Activated CD4-positive, alpha-beta memory T cell treated with anti-CD3 and anti-CD28 coated beads, Interleukin-2, amount 10 ng/mL, durations not matched to agents 7 days and 5 days (primary cell): ENCODE measurements around the gene EVX2. TPM values are rescaled to one million over a fixed set of nuclear protein-coding genes. Genes with fewer than 3 reads are reported as not detected.
A peak's percentile ranks its signal among the peaks of the same experiment; 100 is the strongest.

ENCODE experiments used
- CTCF ChIA-PET: fragments of 350-600 bp; sonication (Branson Sonifier 250); formaldehyde crosslinking; loops from one replicate; lab custom pipeline; 2021; ENCODE audit warnings: antibody characterized with exemption, inconsistent platforms; lab: Charles Lee
- POLR2A ChIA-PET: fragments of 350-600 bp; sonication (Branson Sonifier 250); formaldehyde crosslinking; loops from one replicate; lab custom pipeline; 2021; ENCODE audit warnings: antibody characterized with exemption; lab: Charles Lee
- DNase-seq: peaks from one replicate; pipeline ENCODE4 v3.0.0-alpha.2; 2020
- H3K27ac Mint-ChIP-seq: one replicate; pipeline ENCODE4 v1.8.0; 2021; ENCODE audit warnings: mild to moderate bottlenecking, mixed read lengths
- H3K27me3 Mint-ChIP-seq: one replicate; pipeline ENCODE4 v1.8.0; 2021; ENCODE audit warnings: mixed read lengths
- H3K36me3 Mint-ChIP-seq: one replicate; pipeline ENCODE4 v1.8.0; 2021; ENCODE audit warnings: low read depth, mixed read lengths
- H3K4me1 Mint-ChIP-seq: one replicate; pipeline ENCODE4 v1.8.0; 2021; ENCODE audit warnings: mixed read lengths
- H3K4me3 Mint-ChIP-seq: one replicate; pipeline ENCODE4 v1.8.0; 2021; ENCODE audit warnings: mild to moderate bottlenecking, mixed read lengths
- H3K9me3 Mint-ChIP-seq: one replicate; pipeline ENCODE4 v1.8.0; 2021; ENCODE audit warnings: mixed read lengths
- total RNA-seq, 2 experiments: library from RNA; stranded (reverse); gene quantifications; one replicate each; pipeline ENCODE4 v1.2.3, GENCODE V29; 2021

EVX2 gene
- total RNA-seq, 2 experiments from 2014 or later, result not detected

- DNase-seq, result no peak
- POLR2A ChIA-PET, result no interaction called here
- Mint-ChIP-seq H3K36me3 (peaks cover 5% of the 10 kb centered on the region), H3K4me3 (no peak overlapping the region), H3K27me3 (peaks cover 91% of the 10 kb centered on the region), H3K27ac (no peak overlapping the region), H3K4me1 (peaks cover 11% of the 10 kb centered on the region), H3K9me3 (no peaks in the 10 kb centered on the region)
- CTCF ChIA-PET, result interaction anchor here (0.9 to 1.4 kb wide), 4 partner anchors 8 to 851 kb away, joined by 3 to 4 read pairs (median 4); no protein-coding TSS in a partner anchor
Measured at GRCh38 chr2:176102309-176102866, 18.6 kb upstream of the EVX2 start.

DNA sequence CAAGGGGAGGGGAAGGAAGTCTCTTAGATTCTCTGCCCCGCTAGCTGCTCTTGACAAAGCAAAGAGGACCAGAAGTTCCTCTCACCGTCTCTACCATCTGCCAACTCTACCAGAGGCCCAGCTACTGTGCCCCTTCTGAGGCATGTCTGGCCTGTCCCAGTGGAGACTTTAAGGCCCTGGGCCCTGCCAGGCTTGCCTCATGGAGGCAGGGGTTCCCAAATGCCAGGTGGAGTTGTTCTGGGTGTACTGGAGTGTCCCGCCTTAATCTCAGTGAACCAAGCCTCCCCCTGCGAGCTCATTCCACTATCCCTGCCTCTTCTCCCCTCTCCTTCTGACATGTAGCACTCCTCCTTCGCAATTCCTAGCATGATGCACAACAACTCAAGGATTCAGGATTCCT is 18.1 kb upstream of the EVX2 start:
- H3K27ac Mint-ChIP-seq, result no peak overlapping the region
- ChIA-PET POLR2A (no interaction called here), CTCF (interaction anchor here (1.0 kb wide), 1 partner anchor 38 kb away, joined by 3 read pairs; no protein-coding TSS in a partner anchor)
- H3K9me3 Mint-ChIP-seq, result no peaks in the 10 kb centered on the region
- peaks cover 5% of the 10 kb centered on the region for H3K36me3 Mint-ChIP-seq
- peaks cover 92% of the 10 kb centered on the region for H3K27me3 Mint-ChIP-seq
- H3K4me3 Mint-ChIP-seq, result no peak overlapping the region
- DNase-seq, result no peak
- peaks cover 14% of the 10 kb centered on the region for H3K4me1 Mint-ChIP-seq

DNA sequence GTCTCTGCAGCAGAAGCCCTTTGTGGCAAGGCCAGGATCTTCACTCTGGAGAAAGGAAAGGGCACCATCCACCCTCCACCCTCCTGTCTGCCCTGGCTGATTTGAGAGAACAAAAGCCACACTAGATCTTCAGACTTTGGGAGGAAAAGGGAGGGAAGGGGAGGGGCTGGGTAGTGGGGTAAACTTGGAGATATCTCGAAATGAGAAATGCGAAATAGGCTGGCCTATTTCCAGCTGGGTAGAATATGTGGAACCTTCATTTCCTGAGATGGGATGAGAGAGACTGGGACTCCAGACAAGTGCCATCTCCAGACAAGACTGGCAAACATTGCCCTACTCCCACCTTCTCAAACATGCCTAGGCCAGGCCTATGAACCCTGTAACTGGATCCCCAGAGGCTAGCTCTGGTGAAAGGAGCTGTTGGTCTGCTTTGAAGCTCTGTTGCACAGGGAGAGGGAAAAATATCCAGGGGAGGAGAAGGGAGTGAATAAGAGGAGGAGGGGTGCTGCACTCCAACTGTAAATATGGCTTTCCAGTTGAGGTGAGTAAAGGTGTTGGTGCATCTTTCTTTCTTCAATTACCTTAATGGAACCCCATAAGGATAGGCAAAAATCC is 17.6 kb upstream of the EVX2 start:
- Mint-ChIP-seq H3K27ac (no peak overlapping the region), H3K4me1 (peaks cover 18% of the 10 kb centered on the region), H3K4me3 (no peak overlapping the region), H3K27me3 (peaks cover 95% of the 10 kb centered on the region), H3K9me3 (no peaks in the 10 kb centered on the region), H3K36me3 (peaks cover 3% of the 10 kb centered on the region)
- no peak for DNase-seq
- POLR2A ChIA-PET, result no interaction called here
- CTCF ChIA-PET, result no interaction called here

DNA sequence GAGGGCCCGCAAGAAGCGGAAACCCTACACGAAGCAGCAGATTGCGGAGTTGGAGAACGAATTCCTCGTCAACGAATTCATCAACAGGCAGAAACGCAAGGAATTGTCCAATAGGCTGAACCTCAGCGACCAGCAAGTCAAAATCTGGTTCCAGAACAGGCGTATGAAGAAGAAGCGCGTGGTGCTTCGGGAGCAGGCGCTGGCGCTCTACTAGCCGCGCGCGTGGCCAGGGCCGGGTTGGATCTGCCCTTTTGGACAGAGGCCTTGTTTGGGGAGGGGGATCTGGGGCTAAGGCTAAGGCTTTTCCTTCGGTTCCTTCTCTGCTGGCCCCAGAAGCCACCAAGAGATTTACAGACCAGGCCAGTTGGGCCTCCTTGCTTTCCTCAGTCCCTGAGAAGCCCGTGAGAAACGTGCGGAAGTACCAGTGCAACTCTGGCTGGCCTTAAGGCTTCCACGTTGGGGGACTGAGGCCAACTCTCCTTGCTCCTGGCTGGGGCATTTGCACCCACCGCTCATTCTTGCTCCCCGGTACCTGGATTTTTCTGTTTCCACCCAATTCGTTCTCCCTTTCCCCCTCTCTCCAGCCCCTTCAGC is 16.9 kb upstream of the EVX2 start:
- POLR2A ChIA-PET, result no interaction called here
- CTCF ChIA-PET, result no interaction called here
- H3K27ac Mint-ChIP-seq, result no peak overlapping the region

GRCh38 chr2:176099728-176100546 is 16.2 kb upstream of the EVX2 start, which contains the start of gene HOXD12:
Gene HOXD12 (plus strand): TSS chr2:176099795. CDS start chr2:176099802, 7 bp downstream.
- no peak within 1 kb of the TSS for H3K27ac Mint-ChIP-seq
- H3K27me3 Mint-ChIP-seq, result peaks cover 94% of the 10 kb centered on the region
- CTCF ChIA-PET, result no interaction called here
- H3K4me1 Mint-ChIP-seq, result peaks cover 17% of the 10 kb centered on the region
- no peaks in the 10 kb centered on the region for H3K9me3 Mint-ChIP-seq
- POLR2A ChIA-PET, result no interaction called here
- H3K36me3 Mint-ChIP-seq, result no peaks in the 10 kb centered on the region
- DNase-seq, result no peak
- no peak within 1 kb of the TSS for H3K4me3 Mint-ChIP-seq

More for the DNA sequence above, 16.9 kb upstream of the EVX2 start:
- peaks cover 94% of the 10 kb centered on the region for H3K27me3 Mint-ChIP-seq
- no peak overlapping the region for H3K4me3 Mint-ChIP-seq
- peaks cover 17% of the 10 kb centered on the region for H3K4me1 Mint-ChIP-seq
- H3K9me3 Mint-ChIP-seq, result no peaks in the 10 kb centered on the region
- DNase-seq, result no peak
- no peaks in the 10 kb centered on the region for H3K36me3 Mint-ChIP-seq

DNA sequence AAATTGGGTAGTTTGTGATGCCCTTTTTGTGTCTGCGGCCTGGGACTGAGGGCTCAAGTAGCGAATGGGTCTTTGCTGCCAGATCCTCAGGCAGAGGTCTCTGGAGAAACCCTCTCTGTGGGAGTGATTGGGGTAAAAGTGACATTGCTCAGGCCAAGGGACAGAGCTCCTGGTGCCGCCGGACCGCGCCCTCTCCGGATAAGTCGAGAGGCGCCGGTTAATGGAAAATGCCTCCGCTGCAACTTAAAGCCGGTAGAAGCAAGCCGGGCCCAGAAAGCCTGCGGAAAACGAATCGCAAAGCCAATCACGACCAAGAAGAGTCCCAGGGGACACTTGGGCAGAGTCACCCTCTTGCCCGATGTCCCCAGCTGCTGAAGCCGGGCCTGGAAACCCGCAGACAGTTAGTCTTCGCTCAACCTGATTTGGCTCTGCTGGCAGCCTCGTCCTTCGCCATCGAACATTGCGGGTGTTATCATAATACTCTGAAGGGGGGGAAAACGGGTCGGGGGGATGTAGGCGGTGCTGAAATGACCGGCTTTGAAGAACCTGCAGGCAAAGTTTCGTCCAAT is 15.5 kb upstream of the EVX2 start:
- DNase-seq, result no peak
- peaks cover 17% of the 10 kb centered on the region for H3K4me1 Mint-ChIP-seq
- H3K27ac Mint-ChIP-seq, result no peak overlapping the region
- peaks cover 94% of the 10 kb centered on the region for H3K27me3 Mint-ChIP-seq
- no peak overlapping the region for H3K4me3 Mint-ChIP-seq
- ChIA-PET POLR2A (no interaction called here), CTCF (interaction anchor here (3.5 kb wide), 1 partner anchor 410 kb away, joined by 76 read pairs; no protein-coding TSS in a partner anchor)
- H3K9me3 Mint-ChIP-seq, result no peaks in the 10 kb centered on the region
- no peaks in the 10 kb centered on the region for H3K36me3 Mint-ChIP-seq

DNA sequence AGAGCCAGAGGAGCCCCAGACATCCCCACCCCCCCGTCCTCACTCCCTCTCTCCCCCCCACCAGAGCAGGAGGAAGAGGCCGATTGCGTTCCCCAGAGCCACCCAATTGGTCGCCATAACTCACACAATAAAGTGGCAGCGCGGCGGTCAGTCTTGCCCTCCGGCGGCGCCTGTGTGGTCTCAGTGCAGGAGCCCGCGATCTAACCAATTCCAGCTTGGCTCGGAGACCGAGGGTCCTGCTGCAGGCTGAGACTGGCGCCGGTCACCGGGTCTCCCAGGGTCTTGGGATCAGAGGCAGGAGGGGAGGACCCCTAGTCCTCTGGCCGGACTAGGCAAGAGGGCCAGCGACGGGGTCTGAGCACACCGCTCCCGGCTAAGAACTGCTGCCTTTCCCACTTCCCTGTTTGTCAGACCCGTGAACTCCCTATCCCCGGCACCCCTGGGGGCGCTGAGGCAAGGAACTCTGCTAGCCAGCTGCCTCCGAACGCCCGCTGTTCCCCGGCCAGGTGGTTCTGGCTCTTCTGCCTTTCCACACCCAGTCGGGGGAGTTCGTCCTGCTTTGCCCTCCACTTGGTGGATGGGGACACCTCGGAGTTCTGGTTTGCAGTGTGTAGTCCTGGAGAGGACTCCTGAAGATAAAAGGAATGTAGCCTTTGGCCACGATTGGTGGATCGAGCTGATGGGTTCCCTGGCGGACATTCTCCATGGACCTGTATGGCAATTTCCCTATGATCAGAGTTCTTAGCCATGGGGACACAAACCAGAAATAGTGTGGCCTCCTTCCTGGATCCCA is 14.8 kb upstream of the EVX2 start:
- Mint-ChIP-seq H3K4me3 (no peak overlapping the region), H3K27me3 (peaks cover 94% of the 10 kb centered on the region), H3K27ac (no peak overlapping the region), H3K9me3 (no peaks in the 10 kb centered on the region), H3K4me1 (peaks cover 17% of the 10 kb centered on the region), H3K36me3 (no peaks in the 10 kb centered on the region)
- CTCF ChIA-PET, result interaction anchor here (1.0 to 3.5 kb wide), 4 partner anchors 70 to 847 kb away, joined by 3 to 76 read pairs (median 6); no protein-coding TSS in a partner anchor
- no peak for DNase-seq
- POLR2A ChIA-PET, result no interaction called here

- Mint-ChIP-seq H3K27ac (no peak overlapping the region), H3K4me1 (peaks cover 17% of the 10 kb centered on the region), H3K36me3 (no peaks in the 10 kb centered on the region), H3K4me3 (peak overlapping the region; percentile 60), H3K9me3 (no peaks in the 10 kb centered on the region), H3K27me3 (peaks cover 94% of the 10 kb centered on the region)
- ChIA-PET POLR2A (no interaction called here), CTCF (interaction anchor here (0.9 to 3.5 kb wide), 8 partner anchors 16 to 894 kb away, joined by 3 to 76 read pairs (median 4); no protein-coding TSS in a partner anchor)
- no peak for DNase-seq
Measured at GRCh38 chr2:176097820-176098365, 14.1 kb upstream of the EVX2 start.

DNA sequence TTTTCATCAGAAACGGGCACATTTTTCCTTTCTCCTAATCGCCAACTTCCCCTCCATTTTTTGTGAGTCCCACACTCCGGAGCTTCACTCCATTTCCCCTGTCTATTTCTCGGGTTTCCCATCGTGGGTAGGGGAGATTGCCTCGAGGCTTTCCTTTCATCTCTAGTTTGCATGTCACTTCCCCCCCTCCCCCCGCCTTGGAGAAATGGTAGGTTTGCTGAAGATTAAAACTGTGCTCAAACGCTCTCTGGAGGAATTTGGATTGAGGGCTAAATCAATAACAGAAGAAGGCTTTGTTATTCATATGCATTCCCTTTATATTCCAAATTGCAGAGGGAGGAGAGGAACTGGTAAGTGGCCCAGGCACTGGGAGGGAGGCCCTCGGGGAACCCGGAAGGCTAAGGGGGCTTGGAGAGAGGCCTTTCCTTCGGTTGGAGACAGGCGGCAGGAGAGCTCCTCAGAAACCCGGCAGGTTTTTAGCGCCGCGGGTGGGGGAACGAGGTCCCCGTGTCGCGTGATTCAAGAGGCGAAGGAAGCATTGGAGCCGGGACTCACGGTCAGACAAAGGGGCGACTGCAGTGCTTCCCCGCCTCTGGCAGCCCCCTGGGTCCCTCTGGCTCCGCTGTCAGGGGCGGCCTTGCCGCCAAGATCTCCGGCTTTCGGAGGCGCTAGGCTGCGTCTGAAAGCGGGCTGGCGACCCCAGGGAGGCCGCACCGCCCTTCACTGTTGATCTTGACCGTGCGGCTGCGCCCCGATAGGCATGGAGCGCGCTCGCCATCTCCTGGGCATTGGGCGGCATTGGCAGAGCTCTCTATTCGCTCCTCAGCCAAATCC is 13.4 kb upstream of the EVX2 start:
- peak; percentile 64 for DNase-seq
- Mint-ChIP-seq H3K36me3 (no peaks in the 10 kb centered on the region), H3K27me3 (peaks cover 88% of the 10 kb centered on the region), H3K4me3 (peak overlapping the region; percentile 60), H3K9me3 (no peaks in the 10 kb centered on the region), H3K27ac (no peak overlapping the region), H3K4me1 (peaks cover 17% of the 10 kb centered on the region)
- CTCF ChIA-PET, result interaction anchor here (0.5 to 3.5 kb wide), 20 partner anchors 12 to 1651 kb away, joined by 3 to 76 read pairs (median 3); no protein-coding TSS in a partner anchor
- POLR2A ChIA-PET, result no interaction called here

DNA sequence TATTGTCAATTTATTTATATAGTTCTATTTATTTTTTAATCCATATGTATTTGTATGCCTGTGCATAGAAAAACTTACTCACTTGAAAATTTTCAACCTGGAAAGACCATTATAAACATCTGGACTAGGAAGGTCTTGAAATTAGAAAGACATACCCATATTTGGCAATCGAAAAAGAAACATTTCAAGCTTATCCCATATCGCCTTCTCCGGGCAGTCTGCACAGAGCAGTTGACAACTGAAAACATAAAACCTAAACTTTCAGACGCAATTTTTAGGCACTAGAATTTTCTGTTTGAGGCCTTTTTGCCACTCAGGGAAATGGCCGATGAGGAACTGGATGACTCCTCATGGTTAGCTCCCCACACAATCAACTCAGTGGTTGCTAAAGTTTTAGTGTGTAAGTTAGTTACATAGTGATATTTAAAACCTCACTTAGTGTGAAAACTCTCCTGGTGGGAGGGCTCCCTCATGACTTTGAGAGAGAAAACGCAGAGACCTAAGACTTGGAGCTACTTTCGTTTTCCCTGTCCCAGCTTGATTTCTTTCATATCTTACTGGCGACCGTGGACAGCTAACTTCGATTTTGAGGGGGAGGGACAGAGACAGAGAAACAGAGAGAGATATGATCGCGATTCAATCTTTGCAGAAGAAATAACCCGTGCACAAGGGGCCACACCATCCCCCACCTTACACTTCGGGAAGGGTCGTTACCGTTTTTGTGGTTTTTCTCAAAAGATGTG is 12.7 kb upstream of the EVX2 start:
- H3K4me1 Mint-ChIP-seq, result peaks cover 22% of the 10 kb centered on the region
- peaks cover 88% of the 10 kb centered on the region for H3K27me3 Mint-ChIP-seq
- DNase-seq, result no peak
- peak overlapping the region; percentile 52 for H3K4me3 Mint-ChIP-seq
- H3K36me3 Mint-ChIP-seq, result peaks cover 4% of the 10 kb centered on the region
- H3K27ac Mint-ChIP-seq, result no peak overlapping the region
- ChIA-PET CTCF (interaction anchor here (0.5 to 3.5 kb wide), 16 partner anchors 11 to 1051 kb away, joined by 3 to 76 read pairs (median 4); no protein-coding TSS in a partner anchor), POLR2A (no interaction called here)
- no peaks in the 10 kb centered on the region for H3K9me3 Mint-ChIP-seq
